Measurements from ENCODE around the gene GSE1.

DNA sequence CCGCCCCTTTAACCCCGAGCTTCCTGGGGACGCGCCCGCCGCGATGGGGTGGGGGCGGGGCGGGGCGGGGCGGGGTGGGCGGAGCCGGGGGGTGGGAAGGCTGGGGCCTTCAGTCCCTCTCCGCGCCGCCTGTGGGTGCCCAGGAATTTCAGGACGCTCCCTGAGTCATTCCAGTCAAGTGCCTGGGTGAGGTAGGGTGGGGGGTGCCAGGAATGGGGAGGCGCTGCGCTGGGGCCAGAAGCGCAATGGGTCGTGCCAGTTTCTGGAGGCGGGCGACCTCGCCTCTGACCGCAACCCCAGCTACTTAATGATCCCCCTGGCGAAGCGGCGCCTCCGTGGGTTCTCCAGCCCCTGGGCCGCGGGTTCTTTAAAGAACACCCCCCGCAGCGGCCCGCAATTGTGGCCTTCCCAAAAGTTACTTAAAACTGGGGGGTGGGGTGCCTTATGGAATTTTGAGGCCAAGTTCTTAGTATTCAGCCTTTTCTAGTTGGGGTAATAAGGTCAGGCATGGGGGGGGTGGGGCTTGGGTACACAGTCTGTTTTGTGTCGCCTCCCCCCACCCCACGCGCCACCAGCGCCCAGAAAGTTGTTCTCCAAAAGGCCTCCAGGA, 826 bp upstream of the GSE1 start:
- TF ChIP-seq, protein P1, sequence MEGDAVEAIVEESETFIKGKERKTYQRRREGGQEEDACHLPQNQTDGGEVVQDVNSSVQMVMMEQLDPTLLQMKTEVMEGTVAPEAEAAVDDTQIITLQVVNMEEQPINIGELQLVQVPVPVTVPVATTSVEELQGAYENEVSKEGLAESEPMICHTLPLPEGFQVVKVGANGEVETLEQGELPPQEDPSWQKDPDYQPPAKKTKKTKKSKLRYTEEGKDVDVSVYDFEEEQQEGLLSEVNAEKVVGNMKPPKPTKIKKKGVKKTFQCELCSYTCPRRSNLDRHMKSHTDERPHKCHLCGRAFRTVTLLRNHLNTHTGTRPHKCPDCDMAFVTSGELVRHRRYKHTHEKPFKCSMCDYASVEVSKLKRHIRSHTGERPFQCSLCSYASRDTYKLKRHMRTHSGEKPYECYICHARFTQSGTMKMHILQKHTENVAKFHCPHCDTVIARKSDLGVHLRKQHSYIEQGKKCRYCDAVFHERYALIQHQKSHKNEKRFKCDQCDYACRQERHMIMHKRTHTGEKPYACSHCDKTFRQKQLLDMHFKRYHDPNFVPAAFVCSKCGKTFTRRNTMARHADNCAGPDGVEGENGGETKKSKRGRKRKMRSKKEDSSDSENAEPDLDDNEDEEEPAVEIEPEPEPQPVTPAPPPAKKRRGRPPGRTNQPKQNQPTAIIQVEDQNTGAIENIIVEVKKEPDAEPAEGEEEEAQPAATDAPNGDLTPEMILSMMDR (IDR thresholded peaks at IDR 0.05; ENCODE audit: insufficient read depth, low read length): no peak
- TF ChIP-seq POLR2AphosphoS5 (IDR thresholded peaks at IDR 0.05; ENCODE audit: low read depth): no peak; the same call in 1 of the 2 replicates
- TF ChIP-seq GABPA (IDR thresholded peaks at IDR 0.05; ENCODE audit: low read depth): no peak
- TF ChIP-seq, protein P2, sequence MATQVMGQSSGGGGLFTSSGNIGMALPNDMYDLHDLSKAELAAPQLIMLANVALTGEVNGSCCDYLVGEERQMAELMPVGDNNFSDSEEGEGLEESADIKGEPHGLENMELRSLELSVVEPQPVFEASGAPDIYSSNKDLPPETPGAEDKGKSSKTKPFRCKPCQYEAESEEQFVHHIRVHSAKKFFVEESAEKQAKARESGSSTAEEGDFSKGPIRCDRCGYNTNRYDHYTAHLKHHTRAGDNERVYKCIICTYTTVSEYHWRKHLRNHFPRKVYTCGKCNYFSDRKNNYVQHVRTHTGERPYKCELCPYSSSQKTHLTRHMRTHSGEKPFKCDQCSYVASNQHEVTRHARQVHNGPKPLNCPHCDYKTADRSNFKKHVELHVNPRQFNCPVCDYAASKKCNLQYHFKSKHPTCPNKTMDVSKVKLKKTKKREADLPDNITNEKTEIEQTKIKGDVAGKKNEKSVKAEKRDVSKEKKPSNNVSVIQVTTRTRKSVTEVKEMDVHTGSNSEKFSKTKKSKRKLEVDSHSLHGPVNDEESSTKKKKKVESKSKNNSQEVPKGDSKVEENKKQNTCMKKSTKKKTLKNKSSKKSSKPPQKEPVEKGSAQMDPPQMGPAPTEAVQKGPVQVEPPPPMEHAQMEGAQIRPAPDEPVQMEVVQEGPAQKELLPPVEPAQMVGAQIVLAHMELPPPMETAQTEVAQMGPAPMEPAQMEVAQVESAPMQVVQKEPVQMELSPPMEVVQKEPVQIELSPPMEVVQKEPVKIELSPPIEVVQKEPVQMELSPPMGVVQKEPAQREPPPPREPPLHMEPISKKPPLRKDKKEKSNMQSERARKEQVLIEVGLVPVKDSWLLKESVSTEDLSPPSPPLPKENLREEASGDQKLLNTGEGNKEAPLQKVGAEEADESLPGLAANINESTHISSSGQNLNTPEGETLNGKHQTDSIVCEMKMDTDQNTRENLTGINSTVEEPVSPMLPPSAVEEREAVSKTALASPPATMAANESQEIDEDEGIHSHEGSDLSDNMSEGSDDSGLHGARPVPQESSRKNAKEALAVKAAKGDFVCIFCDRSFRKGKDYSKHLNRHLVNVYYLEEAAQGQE (IDR thresholded peaks at IDR 0.05; ENCODE audit: insufficient replicate concordance, low read depth): no peak
- no peak for TF ChIP-seq SPI1 (IDR thresholded peaks at IDR 0.05; ENCODE audit: borderline replicate concordance, low read depth)

Measured in HL-60 (cell line).